GM12878 (cell line): Measurements from ENCODE around the gene ADISSP.

Source experiments
- BCL11A ChIP-seq: IDR thresholded peaks from 2 replicates; pipeline ENCODE4 v1.6.1; 2011; ENCODE audit warnings: low read depth, low read length
- BCLAF1 ChIP-seq: fragments of 450-650 bp; IDR thresholded peaks from 2 replicates; pipeline ENCODE4 v1.6.1; 2017; ENCODE audit warnings: antibody characterized with exemption, mild to moderate bottlenecking, moderate library complexity
- CHD1 ChIP-seq: IDR thresholded peaks from 2 replicates; pipeline ENCODE4 v1.6.1; 2012; ENCODE audit warnings: low read depth, low read length, improper control_type of control experiment
- CHD4 ChIP-seq: fragments of 200-600 bp; sonication (generic); IDR thresholded peaks from 2 replicates; pipeline ENCODE4 v1.6.1; 2016; ENCODE audit warnings: mild to moderate bottlenecking
- EZH2 ChIP-seq: IDR thresholded peaks from 2 replicates; pipeline ENCODE4 v1.6.1; 2012; ENCODE audit warnings: low read depth, mild to moderate bottlenecking, control low read depth, inconsistent platforms, low read length, borderline replicate concordance; ENCODE audit not compliant: control insufficient read depth
- IKZF2 ChIP-seq, 2 experiments: fragments of 450-650 bp; IDR thresholded peaks; 2 replicates each; pipeline ENCODE4 v1.6.1; 2017; ENCODE audit warnings: mild to moderate bottlenecking in 2 of 2, moderate library complexity in 2 of 2
- JUNB ChIP-seq: IDR thresholded peaks from 2 replicates; pipeline ENCODE4 v1.6.1; 2016; ENCODE audit warnings: antibody characterized with exemption, mild to moderate bottlenecking
- MXI1 ChIP-seq: fragments of 150-350 bp; IDR thresholded peaks from 2 replicates; pipeline ENCODE4 v1.6.1; 2011; ENCODE audit warnings: low read depth, mild to moderate bottlenecking, inconsistent platforms, low read length, improper control_type of control experiment
- MYC ChIP-seq: IDR thresholded peaks from 2 replicates; pipeline ENCODE4 v1.6.1; 2011; ENCODE audit warnings: mild to moderate bottlenecking, low read length, moderate library complexity, inconsistent platforms; ENCODE audit not compliant: insufficient read depth, insufficient replicate concordance, insufficient read length, severe bottlenecking
- SIN3A ChIP-seq: IDR thresholded peaks from 2 replicates; pipeline ENCODE4 v1.6.1; 2012; ENCODE audit warnings: low read depth, low read length, improper control_type of control experiment
- SRF ChIP-seq, 2 experiments: IDR thresholded peaks; 2 replicates each; pipeline ENCODE4 v1.6.1; 2011; ENCODE audit warnings: low read depth in 2 of 2, low read length in 2 of 2, mild to moderate bottlenecking in 1 of 2, moderate library complexity in 1 of 2
- TCF12 ChIP-seq: IDR thresholded peaks from 2 replicates; pipeline ENCODE4 v1.6.1; 2011; ENCODE audit warnings: low read depth, mild to moderate bottlenecking, low read length
- TF ChIP-seq, protein P1 (sequence below), 3 experiments: IDR thresholded peaks in 2 of 3; conservative IDR thresholded peaks in 1 of 3; 2 replicates each; pipeline ENCODE4 v1.5.1; 2011; ENCODE audit warnings: low read depth in 3 of 3, low read length in 3 of 3, mild to moderate bottlenecking in 3 of 3, control low read depth in 2 of 3, moderate library complexity in 2 of 3, inconsistent platforms in 1 of 3, mixed read lengths in 1 of 3; ENCODE audit not compliant: control insufficient read depth in 2 of 3, insufficient read depth in 1 of 3; ENCODE audit errors: extremely low read depth in 1 of 3
- TF ChIP-seq, protein P2 (sequence below): fragments of 450-650 bp; IDR thresholded peaks from 2 replicates; pipeline ENCODE4 v1.6.1; 2014; ENCODE audit warnings: mild to moderate bottlenecking

- TF ChIP-seq, protein P1, sequence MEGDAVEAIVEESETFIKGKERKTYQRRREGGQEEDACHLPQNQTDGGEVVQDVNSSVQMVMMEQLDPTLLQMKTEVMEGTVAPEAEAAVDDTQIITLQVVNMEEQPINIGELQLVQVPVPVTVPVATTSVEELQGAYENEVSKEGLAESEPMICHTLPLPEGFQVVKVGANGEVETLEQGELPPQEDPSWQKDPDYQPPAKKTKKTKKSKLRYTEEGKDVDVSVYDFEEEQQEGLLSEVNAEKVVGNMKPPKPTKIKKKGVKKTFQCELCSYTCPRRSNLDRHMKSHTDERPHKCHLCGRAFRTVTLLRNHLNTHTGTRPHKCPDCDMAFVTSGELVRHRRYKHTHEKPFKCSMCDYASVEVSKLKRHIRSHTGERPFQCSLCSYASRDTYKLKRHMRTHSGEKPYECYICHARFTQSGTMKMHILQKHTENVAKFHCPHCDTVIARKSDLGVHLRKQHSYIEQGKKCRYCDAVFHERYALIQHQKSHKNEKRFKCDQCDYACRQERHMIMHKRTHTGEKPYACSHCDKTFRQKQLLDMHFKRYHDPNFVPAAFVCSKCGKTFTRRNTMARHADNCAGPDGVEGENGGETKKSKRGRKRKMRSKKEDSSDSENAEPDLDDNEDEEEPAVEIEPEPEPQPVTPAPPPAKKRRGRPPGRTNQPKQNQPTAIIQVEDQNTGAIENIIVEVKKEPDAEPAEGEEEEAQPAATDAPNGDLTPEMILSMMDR (IDR thresholded peaks at IDR 0.05 in 2 of 3, conservative IDR thresholded peaks at IDR 0.05 in 1 of 3; ENCODE audit: control insufficient read depth in 2 of 3, extremely low read depth in 1 of 3, insufficient read depth in 1 of 3, low read depth in 3 of 3, low read length in 3 of 3) = no peak
- TF ChIP-seq MYC = no peak
- no peak for TF ChIP-seq SRF (IDR thresholded peaks at IDR 0.05; ENCODE audit: low read depth in 2 of 2, low read length in 2 of 2)
- no peak for TF ChIP-seq SIN3A
- no peak for TF ChIP-seq BCLAF1
- no peak for TF ChIP-seq EZH2
- TF ChIP-seq CHD4 = no peak
- TF ChIP-seq BCL11A = no peak
- TF ChIP-seq JUNB = no peak
- TF ChIP-seq MXI1 = no peak
- no peak for TF ChIP-seq IKZF2 (IDR thresholded peaks at IDR 0.05)
- TF ChIP-seq, protein P2, sequence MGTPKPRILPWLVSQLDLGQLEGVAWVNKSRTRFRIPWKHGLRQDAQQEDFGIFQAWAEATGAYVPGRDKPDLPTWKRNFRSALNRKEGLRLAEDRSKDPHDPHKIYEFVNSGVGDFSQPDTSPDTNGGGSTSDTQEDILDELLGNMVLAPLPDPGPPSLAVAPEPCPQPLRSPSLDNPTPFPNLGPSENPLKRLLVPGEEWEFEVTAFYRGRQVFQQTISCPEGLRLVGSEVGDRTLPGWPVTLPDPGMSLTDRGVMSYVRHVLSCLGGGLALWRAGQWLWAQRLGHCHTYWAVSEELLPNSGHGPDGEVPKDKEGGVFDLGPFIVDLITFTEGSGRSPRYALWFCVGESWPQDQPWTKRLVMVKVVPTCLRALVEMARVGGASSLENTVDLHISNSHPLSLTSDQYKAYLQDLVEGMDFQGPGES = no peak
- TF ChIP-seq TCF12 = no peak
- no peak for TF ChIP-seq CHD1
Observed at GRCh38 chr20:3728354-3728753, 39.2 kb downstream of the ADISSP start.
